K562 (cell line): ENCODE results near the gene DAPK1. TPM values are rescaled to one million over a fixed set of nuclear protein-coding genes. Genes with fewer than 3 reads are reported as not detected.

Experiments used
- ATAC-seq: fragments of 200-7000 bp; cut with Tn5 transposase; 3 replicates; pipeline ENCODE4 v1.9.1; 2020; ENCODE audit warnings: moderate library complexity
- BruUV-seq: library from RNA; stranded (reverse); fragments of 400-500 nt; replicated peaks from 2 replicates; lab custom pipeline; 2021; lab: Mats Ljungman, UMichigan
- CTCF ChIA-PET: fragments of 300-600 bp; formaldehyde crosslinking; extraction: SDS; loops from one replicate; lab custom pipeline; 2021; ENCODE audit warnings: low intra/inter-chr PET ratio; lab: Yijun Ruan, JAX
- POLR2A ChIA-PET: fragments of 300-600, 350-650 bp; sonication (Branson Sonifier 250); formaldehyde crosslinking; extraction: SDS; loops from one replicate; lab custom pipeline; 2021; ENCODE audit warnings: antibody characterized with exemption, inconsistent platforms; lab: Yijun Ruan, JAX
- DNase-seq, 4 experiments: peaks; one replicate each; pipeline versions ENCODE4 v3.0.0 to v3.0.0-alpha.2; 2011 to 2018; ENCODE audit warnings: low spot score in 3 of 4, mixed read lengths in 3 of 4; ENCODE audit errors: extremely low read depth in 1 of 4
- FAIRE-seq: peaks from 2 replicates; lab custom pipeline; 2011; peaks lifted over from hg19 to GRCh38; lab: Jason Lieb, UNC
- H2AFZ ChIP-seq: 2 replicates; pipeline ENCODE4 v1.6.0; 2011; ENCODE audit warnings: low read depth, low read length, control low read depth, inconsistent platforms
- H3K27ac ChIP-seq: fragments of 200-600 bp; 3 replicates; pipeline ENCODE4 v1.8.0; 2011; ENCODE audit warnings: low read depth, mild to moderate bottlenecking, control low read depth, inconsistent platforms, low read length, moderate library complexity, mixed read lengths; ENCODE audit errors: extremely low read depth
- H3K27me3 ChIP-seq, 2 experiments: fragments of 300-600 bp in 1 of 2; 2 replicates in 1 of 2; 3 replicates in 1 of 2; pipeline versions ENCODE4 v1.6.0 to v1.8.0; 2011; ENCODE audit warnings: inconsistent platforms in 2 of 2, low read length in 2 of 2, mild to moderate bottlenecking in 1 of 2, mixed read lengths in 1 of 2, moderate library complexity in 1 of 2; ENCODE audit not compliant: control insufficient read depth in 2 of 2, insufficient read depth in 2 of 2
- H3K36me3 ChIP-seq: fragments of 300-600 bp; 3 replicates; pipeline ENCODE4 v1.8.0; 2011; ENCODE audit warnings: mild to moderate bottlenecking, low read length, inconsistent platforms; ENCODE audit not compliant: control insufficient read depth, insufficient read depth
- H3K4me1 ChIP-seq, 2 experiments: fragments of 200-600 bp in 1 of 2; replicated peaks in 1 of 2; 2 replicates in 1 of 2; 3 replicates in 1 of 2; pipeline versions ENCODE4 v1.5.1 to v1.8.0; 2011; ENCODE audit warnings: inconsistent platforms in 2 of 2, low read length in 2 of 2, mild to moderate bottlenecking in 1 of 2, mixed read lengths in 1 of 2, moderate library complexity in 1 of 2; ENCODE audit not compliant: control insufficient read depth in 2 of 2, insufficient read depth in 2 of 2
- H3K4me2 ChIP-seq: 2 replicates; pipeline ENCODE4 v1.6.1; 2011; ENCODE audit warnings: low read length, control low read depth, inconsistent platforms, mixed read lengths; ENCODE audit not compliant: insufficient read depth
- H3K4me3 ChIP-seq: fragments of 200-600 bp; sonication (generic), shearing (Covaris generic); 2 replicates; pipeline ENCODE4 v1.5.1; 2016; ENCODE audit warnings: control low read depth, inconsistent platforms
- H3K79me2 ChIP-seq: fragments of 200-600 bp; 3 replicates; pipeline ENCODE4 v1.8.0; 2011; ENCODE audit warnings: low read length, inconsistent platforms; ENCODE audit not compliant: control insufficient read depth, insufficient read depth
- H3K9ac ChIP-seq, 2 experiments: 2 replicates each; pipeline versions ENCODE4 v1.6.0 to v1.6.1; 2011; ENCODE audit warnings: low read depth in 2 of 2, low read length in 2 of 2, control low read depth in 1 of 2, inconsistent platforms in 1 of 2, mild to moderate bottlenecking in 1 of 2, mixed read lengths in 1 of 2; ENCODE audit not compliant: insufficient read depth in 1 of 2
- H3K9me1 ChIP-seq: one replicate; pipeline ENCODE4 v1.6.0; 2011; ENCODE audit warnings: inconsistent platforms, mild to moderate bottlenecking, low read length, moderate library complexity; ENCODE audit not compliant: control insufficient read depth, insufficient read depth
- H3K9me3 ChIP-seq: replicated peaks from 2 replicates; pipeline ENCODE4 v1.5.1; 2011; ENCODE audit warnings: low read depth, low read length, inconsistent platforms; ENCODE audit not compliant: control insufficient read depth, insufficient read depth
- H4K20me1 ChIP-seq: replicated peaks from 2 replicates; pipeline ENCODE4 v1.6.1; 2011; ENCODE audit warnings: low read length, inconsistent platforms, mixed read lengths; ENCODE audit not compliant: control insufficient read depth, insufficient read depth
- BCL6 ChIP-seq: fragments of 250-450 bp; sonication (Bioruptor Pico); IDR thresholded peaks from 2 replicates; pipeline ENCODE4 v1.4.0; 2020
- CBFB ChIP-seq: sonication (generic); formaldehyde crosslinking; IDR thresholded peaks from 2 replicates; pipeline ENCODE4 v1.4.0; 2020; ENCODE audit warnings: mild to moderate bottlenecking, missing genetic modification reagents
- JUN ChIP-seq, 2 experiments: sonication (generic) in 1 of 2; formaldehyde crosslinking in 1 of 2; IDR thresholded peaks; 2 replicates each; pipeline versions ENCODE4 v1.6.1 to v1.8.0; 2012 to 2022; ENCODE audit warnings: borderline replicate concordance in 2 of 2, mild to moderate bottlenecking in 2 of 2, improper control_type of control experiment in 1 of 2, low read depth in 1 of 2, low read length in 1 of 2, missing genetic modification reagents in 1 of 2
- KDM4B ChIP-seq, 2 experiments: fragments of 450-650 bp in 1 of 2; sonication (generic) in 1 of 2; IDR thresholded peaks; 2 replicates each; pipeline ENCODE4 v1.6.1; 2016 to 2017; ENCODE audit warnings: borderline replicate concordance in 2 of 2, antibody characterized with exemption in 1 of 2, low read depth in 1 of 2, mild to moderate bottlenecking in 1 of 2
- KLF6 ChIP-seq: fragments of 250-450 bp; sonication (Bioruptor Pico); IDR thresholded peaks from 2 replicates; pipeline ENCODE4 v1.4.0; 2020; ENCODE audit warnings: mild to moderate bottlenecking, moderate library complexity, borderline replicate concordance
- OTX1 ChIP-seq: fragments of 450-650 bp; formaldehyde crosslinking; IDR thresholded peaks from 2 replicates; pipeline ENCODE4 v1.4.0; 2022; ENCODE audit warnings: mild to moderate bottlenecking
- WGBS: fragments of 100-300 bp; shearing (Covaris generic); methylation state at CpG from one replicate; pipeline ENCODE4 v1.1.6; 2016; ENCODE audit warnings: low coverage, mixed read lengths; ENCODE audit not compliant: insufficient coverage; ENCODE audit errors: missing lambda C conversion rate; 5-methylcytosine and 5-hydroxymethylcytosine counted together
- in situ Hi-C: fragments of 300-500 bp; cut with MboI; formaldehyde crosslinking; loops from 4 replicates; pipeline ENCODE4 v1.15.0; 2018; ENCODE audit warnings: inconsistent platforms, mixed read lengths
- intact Hi-C: fragments of 100-400 bp; cut with micrococcal nuclease; formaldehyde crosslinking; loops from 2 replicates; pipeline ENCODE4 v1.14.2; 2022
- polyA plus RNA-seq, 8 experiments: library from polyadenylated mRNA; depleted of rRNA in 4 of 8; stranded (reverse) in 5 of 8; unstranded in 3 of 8; fragments of >200 nt; fragmentation: Nextera tagmentation in 2 of 8; fragmentation: Illumina TruSeq in 1 of 8; extraction: Ambion mirVana in 2 of 8; extraction: Trizol in 1 of 8; gene quantifications; 2 replicates each; pipeline versions ENCODE4 v1.2.1 to v1.2.3, GENCODE V29; 2011 to 2014; ENCODE audit warnings: inconsistent platforms in 1 of 8, missing spikeins in 1 of 8
- total RNA-seq, 7 experiments: library from RNA; depleted of rRNA in 6 of 7; stranded (reverse); fragments of >200 nt in 6 of 7; fragmentation: Illumina TruSeq in 2 of 7; extraction: Trizol in 2 of 7; gene quantifications; 2 replicates each; pipeline versions ENCODE4 v1.2.1 to v1.2.3, GENCODE V29; 2011 to 2021; ENCODE audit warnings: low replicate concordance in 1 of 7
- TF ChIP-seq, protein P1 (sequence below): fragments of 200-400 bp; formaldehyde crosslinking; IDR thresholded peaks from 2 replicates; pipeline ENCODE4 v1.6.1; 2017; ENCODE audit warnings: mild to moderate bottlenecking, low read depth, low read length, moderate library complexity

Gene DAPK1
- total and polyA plus RNA-seq, 9 of the 15 experiments (the other 6 are each of a cell fraction or from before 2014, with no cell fraction given), result 1.7 to 26.4 (median 15.8) TPM

DNA sequence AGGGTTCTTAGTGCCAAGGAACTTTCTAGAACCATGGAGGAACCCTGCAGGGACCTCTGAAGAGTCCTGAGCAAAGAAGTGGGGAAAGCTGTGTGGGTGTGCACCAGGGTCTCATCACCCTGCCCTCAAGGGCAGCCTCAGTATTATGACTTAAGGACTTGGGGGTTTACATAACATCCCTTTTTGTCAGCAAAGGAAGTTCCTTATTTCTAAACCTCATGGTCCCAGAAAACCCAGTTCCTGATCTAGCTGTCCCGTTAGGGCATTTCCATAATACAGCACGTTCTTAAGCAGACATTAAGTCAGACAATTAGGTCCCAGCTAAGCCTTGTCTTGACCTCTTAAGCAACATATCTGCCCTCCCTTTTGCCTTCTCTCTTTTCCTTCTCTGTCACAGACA, 57.3 kb downstream of the DAPK1 start (continued):
- TF ChIP-seq, protein P1, sequence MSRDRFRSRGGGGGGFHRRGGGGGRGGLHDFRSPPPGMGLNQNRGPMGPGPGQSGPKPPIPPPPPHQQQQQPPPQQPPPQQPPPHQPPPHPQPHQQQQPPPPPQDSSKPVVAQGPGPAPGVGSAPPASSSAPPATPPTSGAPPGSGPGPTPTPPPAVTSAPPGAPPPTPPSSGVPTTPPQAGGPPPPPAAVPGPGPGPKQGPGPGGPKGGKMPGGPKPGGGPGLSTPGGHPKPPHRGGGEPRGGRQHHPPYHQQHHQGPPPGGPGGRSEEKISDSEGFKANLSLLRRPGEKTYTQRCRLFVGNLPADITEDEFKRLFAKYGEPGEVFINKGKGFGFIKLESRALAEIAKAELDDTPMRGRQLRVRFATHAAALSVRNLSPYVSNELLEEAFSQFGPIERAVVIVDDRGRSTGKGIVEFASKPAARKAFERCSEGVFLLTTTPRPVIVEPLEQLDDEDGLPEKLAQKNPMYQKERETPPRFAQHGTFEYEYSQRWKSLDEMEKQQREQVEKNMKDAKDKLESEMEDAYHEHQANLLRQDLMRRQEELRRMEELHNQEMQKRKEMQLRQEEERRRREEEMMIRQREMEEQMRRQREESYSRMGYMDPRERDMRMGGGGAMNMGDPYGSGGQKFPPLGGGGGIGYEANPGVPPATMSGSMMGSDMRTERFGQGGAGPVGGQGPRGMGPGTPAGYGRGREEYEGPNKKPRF, result no peak
- TF ChIP-seq OTX1 (CRISPR knock-in tag), result no peak

DNA sequence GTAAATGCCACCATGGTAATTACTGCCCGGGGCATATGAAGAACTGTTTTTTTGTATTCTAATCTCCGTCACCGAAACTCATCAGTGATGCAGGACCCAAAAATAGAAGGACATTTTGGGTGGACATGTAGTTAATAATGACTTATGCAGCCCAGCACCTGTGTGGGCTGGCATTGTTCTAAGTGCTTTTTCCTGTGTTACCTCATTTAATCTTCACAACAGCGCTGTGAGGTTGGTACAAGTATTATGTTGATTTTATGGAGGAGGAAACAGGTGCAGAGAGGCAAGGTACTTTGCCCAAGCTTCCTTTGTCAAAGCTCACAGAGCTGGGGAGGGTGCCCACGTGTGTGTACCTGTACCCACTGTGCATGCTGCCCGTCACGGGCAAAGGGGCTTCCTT, 58.4 kb downstream of the DAPK1 start:
- Histone ChIP-seq H3K27me3 (no peaks in the 10 kb centered on the region), H2AFZ (no peak overlapping the region), H3K9me3 (no peaks in the 10 kb centered on the region), H3K4me2 (no peak overlapping the region), H4K20me1 (peaks cover 8% of the 10 kb centered on the region; the same call in 1 of the 2 replicates), H3K27ac (no peak overlapping the region), H3K4me1 (peaks cover 16 to 22% of the 10 kb centered on the region in 2 experiments; a peak in 4 of 5 replicates), H3K4me3 (no peak overlapping the region), H3K79me2 (peaks cover 5% of the 10 kb centered on the region; the same call in 1 of the 3 replicates), H3K9ac (no peak overlapping the region), H3K9me1 (no peaks in the 10 kb centered on the region), H3K36me3 (no peaks in the 10 kb centered on the region)
- POLR2A ChIA-PET, result interaction anchor here (1.1 to 1.3 kb wide), 2 partner anchors 9 to 11 kb away, joined by 3 to 4 read pairs; no protein-coding TSS in a partner anchor
- in situ Hi-C loops (no loop called here), intact Hi-C loops (no loop called here)
- FAIRE-seq (no peak), DNase-seq (no peak), ATAC-seq (no peak)
- TF ChIP-seq CBFB (CRISPR knock-in tag) (no peak), JUN (IDR thresholded peaks at IDR 0.05; ENCODE audit: borderline replicate concordance, low read depth, low read length) (no peak), JUN (CRISPR knock-in tag; IDR thresholded peaks at IDR 0.05; ENCODE audit: borderline replicate concordance) (no peak), KDM4B (IDR thresholded peaks at IDR 0.05; ENCODE audit: borderline replicate concordance in 2 of 2, low read depth in 1 of 2) (no peak), BCL6 (CRISPR knock-in tag) (no peak), KLF6 (CRISPR knock-in tag) (no peak)
- CTCF ChIA-PET, result no interaction called here
- no TSS peak for BruUV-seq
- 72% methylated on average over 7 of the region's 7 CpGs for WGBS
